Posterior cingulate gyrus (tissue), 11 donors: ENCODE measurements around the gene DRAXIN.

Source experiments
- DNase-seq, 10 donors: peaks; one replicate each; pipeline versions ENCODE4 v3.0.0 to v3.0.0-alpha.2; 2020 to 2021; ENCODE audit warnings: mixed read lengths in 3 of 10
- intact Hi-C: fragments of 100-400 bp; cut with DNase I; formaldehyde crosslinking; loops from one replicate; pipeline ENCODE4 v1.15.1; 2023

DRAXIN gene

GRCh38 chr1:11681071-11681771, 10.3 kb upstream of the DRAXIN start, which contains the start of gene MAD2L2:
Gene MAD2L2 (minus strand): TSS chr1:11681148. CDS start chr1:11680601, 547 bp downstream.
- intact Hi-C loops: loop anchor here (1.0 kb wide), 1 partner anchor 20 kb away; no protein-coding TSS in a partner anchor
- peak; percentile 82 to 98 (median 87) for DNase-seq

DNA sequence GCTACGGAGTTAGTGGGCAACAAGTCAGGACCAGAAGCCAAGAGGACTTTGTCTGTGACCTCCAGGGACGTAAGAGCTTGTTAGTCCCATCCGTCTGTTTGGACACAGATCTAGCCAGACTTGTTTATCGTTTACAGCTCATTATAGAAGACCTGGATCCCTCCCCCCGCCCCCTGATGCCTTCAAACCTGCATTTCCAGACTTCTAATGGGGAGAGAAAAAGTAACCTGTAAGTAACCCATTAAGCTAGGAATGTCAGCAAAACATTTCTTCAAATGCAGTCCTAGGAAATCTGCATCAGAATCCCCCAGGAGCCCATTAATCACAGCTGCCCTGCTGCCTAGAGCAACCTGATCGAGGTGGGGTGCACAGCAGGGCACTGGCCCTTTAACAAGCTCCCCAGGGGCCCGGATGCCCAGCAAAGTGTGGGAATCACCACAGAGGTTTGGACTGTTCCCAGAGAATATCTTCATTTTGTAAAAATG, 9.2 kb upstream of the DRAXIN start:
- intact Hi-C loops: loop anchor here (2.0 kb wide), 1 partner anchor 38 kb away; no protein-coding TSS in a partner anchor
- no peak for DNase-seq

- intact Hi-C loops: loop anchor here (2.0 kb wide), 1 partner anchor 38 kb away; no protein-coding TSS in a partner anchor
- DNase-seq: no peak
These were observed 8.7 kb upstream of the DRAXIN start for GRCh38 chr1:11682799-11683198.

GRCh38 chr1:11684070-11684469, 7.4 kb upstream of the DRAXIN start:
- no peak for DNase-seq
- intact Hi-C loops: no loop called here

GRCh38 chr1:11685210-11685752, 6.2 kb upstream of the DRAXIN start:
- DNase-seq: no peak
- intact Hi-C loops: no loop called here

DNA sequence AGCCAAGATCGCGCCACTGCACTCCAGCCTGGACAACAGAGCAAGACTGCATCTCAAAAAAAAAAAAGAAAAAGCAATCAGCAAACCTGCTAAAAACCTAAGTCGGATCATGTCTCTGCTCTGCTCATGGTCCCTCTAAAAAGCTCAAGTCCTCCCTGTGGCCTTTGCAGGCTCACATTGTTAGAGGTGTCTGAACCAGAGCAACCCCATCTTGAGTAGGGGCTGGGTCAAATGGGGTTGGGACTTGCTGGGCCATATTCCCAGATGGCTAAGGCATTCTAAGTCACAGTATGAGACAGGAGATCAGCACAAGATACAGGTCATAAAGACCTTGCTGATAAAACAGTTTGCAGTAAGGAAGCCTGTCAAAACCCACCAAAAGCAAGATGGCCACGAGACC, 3.0 kb upstream of the DRAXIN start:
- intact Hi-C loops: no loop called here
- DNase-seq: no peak

DNA sequence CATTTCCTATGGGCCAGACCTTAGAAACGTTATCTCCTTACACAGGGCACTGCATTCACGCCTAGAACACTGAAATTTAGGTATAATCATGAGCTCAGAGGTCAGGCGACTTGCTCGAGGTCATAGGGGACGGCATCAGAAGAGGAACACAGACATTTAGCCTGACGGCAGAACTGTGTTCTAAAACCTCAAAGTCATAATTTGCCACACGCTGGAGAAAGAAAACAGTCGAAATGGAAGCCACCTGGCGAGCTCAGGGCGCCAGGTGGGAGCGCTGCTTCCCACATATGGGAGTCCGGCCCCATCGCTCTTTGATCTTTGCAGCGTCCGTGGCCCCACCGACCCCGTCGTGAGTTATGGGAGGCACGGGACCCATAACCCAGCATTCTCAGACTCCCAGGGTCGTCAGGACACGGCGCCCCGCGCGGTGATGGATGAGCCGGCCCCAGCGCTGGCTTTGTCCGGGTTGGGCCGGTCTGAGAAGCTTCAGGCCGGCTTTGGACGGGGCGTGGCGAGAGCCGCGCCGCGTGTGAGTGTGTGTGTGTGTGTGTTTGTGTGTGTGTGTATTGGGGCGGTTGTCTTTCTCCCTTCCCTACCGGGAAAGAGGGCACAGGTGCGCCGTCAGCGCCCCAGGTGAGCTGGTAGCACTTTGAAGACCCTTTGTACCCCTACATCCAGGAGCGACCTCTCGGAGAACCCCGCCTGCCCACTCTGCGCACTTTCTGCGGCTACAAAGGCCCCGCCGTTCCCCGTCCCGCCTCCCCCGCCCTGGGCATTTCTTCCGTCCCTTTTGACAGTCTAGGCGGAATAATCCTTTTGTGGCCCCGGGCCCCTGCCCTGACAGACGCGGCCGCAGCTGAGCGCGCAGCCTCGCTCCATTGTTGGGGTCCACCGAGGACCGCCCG, 861 bp upstream of the DRAXIN start:
- intact Hi-C loops: no loop called here
- no peak for DNase-seq

DNA sequence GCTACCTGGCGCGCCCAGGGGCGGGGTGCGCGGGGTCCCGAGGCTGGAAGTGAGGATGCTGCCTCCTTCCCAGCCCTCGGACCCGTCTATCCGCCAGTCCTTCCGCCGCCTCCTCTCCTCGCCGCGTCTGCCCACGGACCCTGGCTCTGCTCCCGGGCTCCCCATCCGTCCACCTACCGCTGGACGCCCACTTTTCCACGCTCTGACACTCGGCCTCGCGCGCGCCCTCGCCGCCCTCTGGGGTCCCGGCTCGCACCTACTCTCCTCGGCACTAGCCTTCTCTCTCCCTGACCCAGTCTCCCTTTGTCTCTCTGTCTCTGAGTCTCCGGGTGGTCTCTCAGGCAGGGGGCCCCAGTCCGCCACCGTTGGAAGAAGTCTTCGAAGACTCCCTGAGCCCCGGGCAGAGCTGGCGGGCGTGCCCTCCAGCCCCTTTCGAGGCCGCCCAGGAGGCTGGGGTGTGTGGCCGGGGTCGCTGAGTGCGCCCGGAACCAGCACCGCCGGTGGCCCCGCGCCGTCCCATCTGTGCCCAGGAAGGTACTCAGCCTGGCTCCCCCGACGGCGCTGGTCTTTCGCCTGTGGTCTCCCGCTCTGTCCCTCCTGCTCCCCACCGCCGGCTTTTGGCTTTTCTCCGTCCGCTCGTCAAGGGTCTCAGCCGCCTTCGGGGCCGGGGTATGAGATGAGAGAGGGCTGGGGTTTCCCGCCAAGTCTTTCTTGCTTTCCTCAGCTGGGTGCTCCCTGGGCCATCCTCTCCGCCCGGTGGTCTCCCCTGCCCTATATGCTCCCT, 610 bp downstream of the DRAXIN start:
- DNase-seq: peak in 1 of 10 donors; percentile 87
- intact Hi-C loops: no loop called here

DNA sequence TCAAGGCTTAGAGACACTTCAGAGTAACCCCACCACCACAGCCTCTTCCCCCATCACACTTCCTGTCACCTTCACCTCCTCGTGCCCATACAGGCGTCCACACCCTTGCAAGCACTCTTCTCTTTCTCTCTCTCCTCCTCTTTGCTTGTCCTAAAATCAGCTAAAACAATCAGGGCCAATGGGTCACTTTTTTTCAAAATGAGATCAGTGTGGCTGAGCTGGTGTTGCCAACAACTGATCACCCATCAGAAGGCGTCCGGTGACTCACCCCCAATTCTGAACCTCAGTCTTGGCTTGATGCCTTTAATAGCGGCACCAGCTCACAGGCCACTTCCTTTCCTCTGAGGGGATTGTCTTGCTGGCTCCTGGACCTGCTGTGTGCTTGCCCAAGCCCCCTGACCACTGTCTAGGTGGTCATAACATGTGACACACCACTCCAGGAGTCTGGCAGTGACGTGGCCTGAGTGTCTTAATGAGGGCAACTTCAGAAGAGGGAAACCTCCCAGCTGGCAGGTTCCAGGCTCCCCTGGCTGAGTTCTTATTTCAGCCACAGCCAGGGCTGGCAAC, 1.6 kb downstream of the DRAXIN start:
- intact Hi-C loops: no loop called here
- DNase-seq: no peak

GRCh38 chr1:11693917-11694316, 2.4 kb downstream of the DRAXIN start:
- intact Hi-C loops: no loop called here
- no peak for DNase-seq

DNA sequence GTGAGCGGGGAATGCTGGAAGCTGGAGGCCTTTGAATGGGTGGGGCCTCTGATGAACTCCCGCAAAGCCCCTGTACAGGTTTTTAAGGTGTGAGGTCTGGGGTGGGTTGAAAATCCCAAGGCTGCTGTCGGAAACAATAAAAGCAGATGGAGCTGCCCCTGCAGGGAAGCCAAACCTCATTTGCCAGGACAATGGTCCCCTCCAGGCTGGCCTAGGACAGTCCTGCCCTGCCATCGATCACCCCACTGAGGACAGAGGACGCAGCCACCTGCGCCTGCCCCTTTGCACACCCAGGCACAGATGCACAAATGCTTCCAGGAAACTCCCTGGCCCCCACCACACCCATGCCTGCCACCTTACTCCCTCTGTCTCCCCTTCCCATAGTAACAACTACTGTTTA, 4.4 kb downstream of the DRAXIN start:
- intact Hi-C loops: no loop called here
- DNase-seq: no peak

- DNase-seq: no peak
- intact Hi-C loops: no loop called here
These were observed 5.8 kb downstream of the DRAXIN start for GRCh38 chr1:11697188-11697892.

GRCh38 chr1:11697893-11698210, 6.3 kb downstream of the DRAXIN start:
- no peak for DNase-seq
- intact Hi-C loops: no loop called here

DNA sequence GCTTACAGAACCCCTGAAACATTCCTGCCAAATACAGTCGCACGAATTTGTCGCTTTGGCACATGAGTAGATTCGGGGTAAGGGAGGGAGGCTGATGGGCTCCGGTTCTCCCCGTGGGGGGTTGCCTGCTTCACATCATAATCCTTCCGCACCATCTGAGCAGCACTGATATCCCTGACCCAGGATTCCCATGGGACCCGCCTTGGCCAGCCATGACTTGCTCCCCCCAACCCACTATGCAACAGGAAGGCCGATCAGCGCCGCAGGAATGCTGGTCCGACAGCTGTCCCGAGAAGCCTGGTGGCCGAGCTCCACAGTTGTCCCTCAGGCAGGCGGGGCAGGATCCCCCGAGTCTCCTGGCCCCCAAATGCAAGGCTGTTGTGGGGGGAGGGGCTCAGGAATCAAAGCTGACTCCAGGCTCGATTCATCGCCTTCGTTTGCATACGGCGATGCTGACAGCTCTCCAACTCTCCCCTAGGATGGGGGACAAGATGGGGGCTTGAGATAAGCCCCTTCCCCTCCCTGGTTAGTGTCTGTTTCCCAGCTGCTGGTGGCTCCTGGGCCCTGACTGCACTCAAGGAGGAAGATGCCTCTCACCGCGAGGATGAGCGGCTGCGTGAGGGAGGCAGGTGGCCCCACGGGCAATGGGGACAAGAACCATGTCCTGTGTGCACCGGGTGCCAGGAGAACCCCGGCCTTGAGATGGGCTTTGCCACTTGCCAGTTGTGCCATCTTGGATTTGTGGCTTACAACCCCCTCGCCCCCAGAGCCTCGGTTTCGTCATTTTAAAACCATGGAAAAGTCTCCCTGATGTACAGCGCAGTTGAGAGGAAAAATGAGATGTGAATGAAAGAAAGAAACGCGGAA, 9.3 kb downstream of the DRAXIN start:
- intact Hi-C loops: loop anchor here (1.0 kb wide), 1 partner anchor 20 kb away; the partner anchor contains the start of gene MAD2L2
- DNase-seq: no peak

- intact Hi-C loops: loop anchor here (1.0 kb wide), 1 partner anchor 20 kb away; the partner anchor contains the start of gene MAD2L2
- DNase-seq: peak; percentile 62 to 95 (median 76)
These were observed 10.0 kb downstream of the DRAXIN start for GRCh38 chr1:11701551-11701961.

DNA sequence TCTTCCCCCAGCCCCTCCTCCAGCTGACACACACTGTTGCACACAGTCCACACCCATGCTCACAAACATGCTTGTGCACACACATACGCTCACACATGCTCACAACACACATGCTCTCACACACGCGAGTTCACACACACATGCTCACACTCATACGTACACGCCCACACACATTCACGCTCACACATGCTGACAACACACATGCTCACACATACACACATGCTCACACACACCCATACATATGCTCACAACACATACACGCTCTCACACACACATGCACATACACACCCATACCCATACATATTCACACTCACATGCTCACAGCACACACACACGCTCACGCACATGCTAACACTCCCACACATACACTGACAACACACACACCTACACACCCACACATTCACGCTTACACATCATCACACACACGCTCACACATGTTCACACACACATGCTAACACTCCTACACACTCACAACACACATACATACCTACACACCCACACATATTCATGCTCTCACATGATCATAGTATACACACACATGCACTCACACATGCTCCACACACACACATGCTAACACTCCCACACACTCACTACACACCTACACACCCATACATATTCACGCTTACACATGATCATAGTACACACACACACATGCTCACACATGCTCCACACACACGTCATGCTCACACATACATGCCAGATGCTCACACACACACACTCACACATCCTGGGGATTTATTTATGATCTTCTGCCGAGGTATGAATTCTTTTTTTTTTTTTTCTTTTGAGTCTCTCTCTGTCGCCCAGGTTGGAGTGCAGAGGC, 10.7 kb downstream of the DRAXIN start:
- intact Hi-C loops: loop anchor here (1.0 kb wide), 1 partner anchor 21 kb away; the partner anchor contains the start of gene MAD2L2
- DNase-seq: no peak
